Placental pericyte (primary cell): Measurements from ENCODE around the gene CNDP2. TPM values are rescaled to one million over a fixed set of nuclear protein-coding genes. Genes with fewer than 3 reads are reported as not detected.

Experiments
- total RNA-seq: library from RNA; depleted of rRNA; stranded (reverse); fragments of >200 nt; gene quantifications from 2 replicates; pipeline ENCODE4 v1.2.3, GENCODE V29; 2012

The CNDP2 gene
- total RNA-seq: 76.2 and 96.6 TPM in 2 replicates

GRCh38 chr18:74495581-74496507 lies at the start of gene CNDP2:
Gene CNDP2 (plus strand): TSS chr18:74496363. CDS start chr18:74499974, 3,611 bp downstream.

GRCh38 chr18:74457043-74457724 lies 39.0 kb upstream of the CNDP2 start, which contains the start of gene DIPK1C:
Gene DIPK1C (minus strand): TSS chr18:74457308. CDS start chr18:74457259, 49 bp downstream.

GRCh38 chr18:74534150-74534969 lies 38.2 kb downstream of the CNDP2 start, which contains the start of gene CNDP1:
Gene CNDP1 (plus strand): TSS chr18:74534500. CDS start chr18:74534668, 168 bp downstream.

Other genes starting within 250 kb of the CNDP2 start
- gene CYB5A, start 204.4 kb upstream of the CNDP2 start, total RNA-seq: 23.5 and 142 TPM in 2 replicates
- not detected in 2 replicates for gene C18orf63, start 180.5 kb upstream of the CNDP2 start, total RNA-seq
- gene DIPK1C, start 39.1 kb upstream of the CNDP2 start, total RNA-seq: not detected in 2 replicates
- gene CNDP1, start 38.1 kb downstream of the CNDP2 start, total RNA-seq: 0.22 TPM in 1 of 2 replicates, not detected in the other
- gene ZNF407, start 101.5 kb downstream of the CNDP2 start, total RNA-seq: 16.6 and 23.8 TPM in 2 replicates